Measurements from ENCODE around the gene AOAH. TPM values are rescaled to one million over a fixed set of nuclear protein-coding genes. Genes with fewer than 3 reads are reported as not detected.

The AOAH gene
- total and polyA plus RNA-seq, 2 of the 13 experiments (the other 11 are each of a cell fraction or from before 2014, with no cell fraction given), result not detected

DNA sequence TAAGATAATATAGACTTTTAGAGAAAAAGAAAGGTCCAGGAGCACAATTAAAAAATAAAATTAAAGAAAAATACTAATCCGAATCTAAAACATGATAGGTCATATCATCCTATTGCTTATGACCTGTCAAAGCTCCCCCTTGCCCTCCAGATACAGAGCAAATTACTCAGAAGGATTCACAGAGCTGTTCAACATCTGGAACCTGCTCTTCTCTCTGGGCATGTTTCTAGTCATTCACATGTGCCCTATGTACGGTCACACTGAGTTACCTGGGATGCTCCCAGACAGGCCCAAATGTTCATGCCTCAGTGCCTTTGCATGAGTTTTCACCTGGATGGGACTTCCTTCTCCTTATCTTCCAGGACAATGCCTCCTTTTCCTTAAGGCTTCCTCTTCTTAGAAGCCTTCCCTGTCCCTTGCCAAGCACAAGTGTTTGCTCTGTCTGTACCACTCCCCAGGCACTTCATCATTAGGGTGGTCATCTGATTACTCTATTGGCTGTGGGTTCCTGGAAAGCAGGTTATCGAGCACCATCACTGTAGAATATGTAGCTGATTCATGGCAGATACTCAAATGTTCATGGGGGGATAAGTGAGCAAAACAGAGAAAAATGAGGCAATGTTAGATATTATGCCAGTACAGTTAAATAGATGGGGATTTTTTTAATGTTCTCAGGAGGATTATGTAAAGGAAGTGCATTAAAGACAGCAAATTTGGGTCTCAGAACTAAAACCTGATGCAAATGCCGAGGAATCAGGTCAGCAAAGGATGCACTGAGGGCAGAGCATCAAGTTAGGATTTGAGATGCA, 12.0 kb upstream of the AOAH start:
- 32% methylated on average over 4 of the region's 4 CpGs for WGBS (ENCODE audit: low lambda C conversion rate)
- Histone ChIP-seq H3K4me1 (ENCODE audit: insufficient read depth, low read length) (no peaks in the 10 kb centered on the region), H3K4me3 (replicated peaks in 1 of 3; ENCODE audit: insufficient read depth in 1 of 3, low read depth in 2 of 3, low read length in 3 of 3) (no peak overlapping the region), H3K36me3 (replicated peaks in 1 of 2; ENCODE audit: control insufficient read depth in 1 of 2, insufficient read depth in 2 of 2, low read length in 2 of 2) (no peaks in the 10 kb centered on the region), H3K4me2 (ENCODE audit: low read depth, low read length) (no peak overlapping the region), H2AFZ (ENCODE audit: low read length) (no peak overlapping the region), H3K9me3 (ENCODE audit: low read length) (no peaks in the 10 kb centered on the region), H3K79me2 (ENCODE audit: insufficient read depth, low read length) (no peaks in the 10 kb centered on the region), H3K27me3 (ENCODE audit: control insufficient read depth in 1 of 2, insufficient read depth in 2 of 2, low read length in 2 of 2) (peaks cover 0 to 3% of the 10 kb centered on the region in 2 experiments; a peak in 1 of 5 replicates), H3K9ac (ENCODE audit: insufficient read depth, low read depth, low read length) (no peak overlapping the region), H4K20me1 (ENCODE audit: insufficient read depth, low read length) (no peaks in the 10 kb centered on the region), H3K27ac (ENCODE audit: extremely low read length, insufficient read depth, low read length) (no peak overlapping the region)
- FAIRE-seq, result no peak
- TF ChIP-seq, protein P1, sequence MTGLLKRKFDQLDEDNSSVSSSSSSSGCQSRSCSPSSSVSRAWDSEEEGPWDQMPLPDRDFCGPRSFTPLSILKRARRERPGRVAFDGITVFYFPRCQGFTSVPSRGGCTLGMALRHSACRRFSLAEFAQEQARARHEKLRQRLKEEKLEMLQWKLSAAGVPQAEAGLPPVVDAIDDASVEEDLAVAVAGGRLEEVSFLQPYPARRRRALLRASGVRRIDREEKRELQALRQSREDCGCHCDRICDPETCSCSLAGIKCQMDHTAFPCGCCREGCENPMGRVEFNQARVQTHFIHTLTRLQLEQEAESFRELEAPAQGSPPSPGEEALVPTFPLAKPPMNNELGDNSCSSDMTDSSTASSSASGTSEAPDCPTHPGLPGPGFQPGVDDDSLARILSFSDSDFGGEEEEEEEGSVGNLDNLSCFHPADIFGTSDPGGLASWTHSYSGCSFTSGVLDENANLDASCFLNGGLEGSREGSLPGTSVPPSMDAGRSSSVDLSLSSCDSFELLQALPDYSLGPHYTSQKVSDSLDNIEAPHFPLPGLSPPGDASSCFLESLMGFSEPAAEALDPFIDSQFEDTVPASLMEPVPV (CRISPR knock-in tag; IDR thresholded peaks at IDR 0.05), result no peak
- TF ChIP-seq RCOR2 (CRISPR knock-in tag; IDR thresholded peaks at IDR 0.05), result no peak
- CTCF ChIA-PET (ENCODE audit: low intra/inter-chr PET ratio, low total read pairs), result no interaction called here
- in situ Hi-C loops (cut with HindIII; ENCODE audit: extremely low pct_ligation_motif_present, low pct_unique_long_range_greater_than_20kb), result no loop called here
- DNase-seq (ENCODE audit: low spot score), result no peak
- intact Hi-C loops (cut with micrococcal nuclease; ENCODE audit: unreplicated experiment), result no loop called here
- no TSS peak for BruUV-seq (replicated peaks)
- no peak for ATAC-seq
- POLR2A ChIA-PET, result no interaction called here

DNA sequence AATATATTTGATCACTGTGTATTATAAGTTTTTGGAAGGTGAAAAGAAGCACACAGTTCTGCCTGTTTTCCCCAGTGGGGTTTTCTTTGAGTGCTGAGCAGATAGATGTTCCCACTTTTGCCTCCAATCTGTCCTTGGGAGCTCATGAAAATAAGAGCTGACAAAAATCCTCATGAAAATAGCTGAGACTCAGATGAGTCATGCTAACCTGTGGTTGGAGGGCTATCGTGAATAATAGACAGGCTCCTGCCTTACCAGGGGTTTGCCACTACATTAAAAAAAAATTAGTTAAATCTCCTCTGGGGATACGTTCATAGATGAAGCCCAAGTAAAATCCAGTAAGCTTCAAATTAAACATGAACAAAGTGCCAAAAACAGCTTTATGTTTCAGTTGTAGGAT, 10.9 kb upstream of the AOAH start:
- Histone ChIP-seq H3K4me2 (ENCODE audit: low read depth, low read length) (no peak overlapping the region), H3K27ac (ENCODE audit: extremely low read length, insufficient read depth, low read length) (no peak overlapping the region), H2AFZ (ENCODE audit: low read length) (no peak overlapping the region), H3K9me3 (ENCODE audit: low read length) (no peaks in the 10 kb centered on the region), H3K27me3 (ENCODE audit: control insufficient read depth in 1 of 2, insufficient read depth in 2 of 2, low read length in 2 of 2) (peaks cover 0 to 3% of the 10 kb centered on the region in 2 experiments; a peak in 1 of 5 replicates), H3K79me2 (ENCODE audit: insufficient read depth, low read length) (no peaks in the 10 kb centered on the region), H3K4me3 (replicated peaks in 1 of 3; ENCODE audit: insufficient read depth in 1 of 3, low read depth in 2 of 3, low read length in 3 of 3) (no peak overlapping the region), H4K20me1 (ENCODE audit: insufficient read depth, low read length) (no peaks in the 10 kb centered on the region), H3K9ac (ENCODE audit: insufficient read depth, low read depth, low read length) (no peak overlapping the region), H3K4me1 (ENCODE audit: insufficient read depth, low read length) (no peaks in the 10 kb centered on the region), H3K36me3 (replicated peaks in 1 of 2; ENCODE audit: control insufficient read depth in 1 of 2, insufficient read depth in 2 of 2, low read length in 2 of 2) (no peaks in the 10 kb centered on the region)
- WGBS (ENCODE audit: low lambda C conversion rate), result 5% methylated on average over 2 of the region's 2 CpGs
- TF ChIP-seq TERF1 (CRISPR knock-in tag; IDR thresholded peaks at IDR 0.05), result no peak
- no peak for TF ChIP-seq ZNF710 (CRISPR knock-in tag; IDR thresholded peaks at IDR 0.05; ENCODE audit: borderline replicate concordance)
- TF ChIP-seq NR2C2 (CRISPR knock-in tag; IDR thresholded peaks at IDR 0.05; ENCODE audit: borderline replicate concordance), result no peak
- no peak for TF ChIP-seq TEF (CRISPR knock-in tag; IDR thresholded peaks at IDR 0.05)
- no peak for TF ChIP-seq ATM (IDR thresholded peaks at IDR 0.05; ENCODE audit: borderline replicate concordance)
- FAIRE-seq (no peak), ATAC-seq (no peak), DNase-seq (ENCODE audit: low spot score) (no peak)
- BruUV-seq (replicated peaks), result no TSS peak
- CTCF ChIA-PET (ENCODE audit: low intra/inter-chr PET ratio, low total read pairs), result no interaction called here
- in situ Hi-C loops (cut with HindIII; ENCODE audit: extremely low pct_ligation_motif_present, low pct_unique_long_range_greater_than_20kb) (no loop called here), intact Hi-C loops (cut with micrococcal nuclease; ENCODE audit: unreplicated experiment) (no loop called here)
- POLR2A ChIA-PET, result no interaction called here

Measured in HepG2 (cell line).